DMS53 (cell line): ENCODE measurements around the gene AHRR.
"Not testable (repeated sequence)": the region's sequence is repeated elsewhere in the genome, so short reads cannot be mapped to it uniquely, and the experiment has no call there.

Source experiments
- DNase-seq: peaks from one replicate; lab custom pipeline; 2025; lab: John Stamatoyannopoulos, UW

Gene AHRR

DNA sequence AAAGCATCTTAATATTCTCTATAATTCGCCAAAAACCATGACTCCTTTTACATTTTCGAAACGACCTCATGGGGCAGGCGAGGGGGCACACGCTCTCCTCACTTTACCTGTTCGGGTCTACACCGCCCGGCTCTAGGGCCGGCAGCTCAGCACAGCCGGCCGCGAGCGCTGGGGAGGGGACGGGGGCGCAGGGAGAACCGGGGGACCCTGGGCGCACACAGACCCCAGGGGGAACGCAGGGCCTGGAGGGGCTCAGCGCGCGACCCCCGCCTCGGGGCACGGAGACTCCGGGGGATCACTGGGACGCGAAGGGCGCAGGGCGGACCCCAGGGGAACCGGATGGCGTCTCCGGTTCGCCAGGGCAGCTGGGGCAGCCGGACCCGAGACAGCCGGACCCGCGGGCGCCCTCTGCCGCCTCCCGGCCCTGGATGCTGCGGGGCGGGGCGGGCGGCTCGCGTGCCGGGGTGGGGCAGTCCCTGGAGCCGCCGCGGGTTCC, at the start of gene AHRR:
AHRR (plus strand) TSS at position 485 of the 496 bp plus-strand sequence. CDS start 22,189 bp downstream, outside the sequence.
- peak; percentile 93 for DNase-seq

GRCh38 chr5:271828-272167, 49.7 kb upstream of the AHRR start:
- not testable (repeated sequence) for DNase-seq

- DNase-seq = not testable (repeated sequence)
Observed at GRCh38 chr5:273091-273490, 48.4 kb upstream of the AHRR start.

DNA sequence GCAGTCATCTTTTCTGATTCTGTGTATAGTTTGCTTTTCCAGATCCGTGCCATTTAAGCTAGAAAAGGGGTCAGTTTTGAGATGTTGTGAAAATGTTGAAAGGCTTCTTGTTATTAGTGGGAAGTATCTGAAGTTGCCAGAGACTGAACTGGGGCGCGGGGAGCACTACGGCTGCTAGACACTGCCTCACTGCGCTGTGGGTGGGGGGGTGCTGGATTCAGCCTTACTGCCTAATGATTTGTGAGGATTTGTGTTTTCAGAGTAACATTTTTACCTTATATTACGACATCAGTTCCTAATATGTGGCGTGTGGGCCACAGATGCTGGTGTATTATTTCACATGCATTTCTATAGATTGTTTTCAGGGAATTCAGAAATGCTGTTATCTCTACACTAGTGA, 48.0 kb upstream of the AHRR start:
- not testable (repeated sequence) for DNase-seq

DNA sequence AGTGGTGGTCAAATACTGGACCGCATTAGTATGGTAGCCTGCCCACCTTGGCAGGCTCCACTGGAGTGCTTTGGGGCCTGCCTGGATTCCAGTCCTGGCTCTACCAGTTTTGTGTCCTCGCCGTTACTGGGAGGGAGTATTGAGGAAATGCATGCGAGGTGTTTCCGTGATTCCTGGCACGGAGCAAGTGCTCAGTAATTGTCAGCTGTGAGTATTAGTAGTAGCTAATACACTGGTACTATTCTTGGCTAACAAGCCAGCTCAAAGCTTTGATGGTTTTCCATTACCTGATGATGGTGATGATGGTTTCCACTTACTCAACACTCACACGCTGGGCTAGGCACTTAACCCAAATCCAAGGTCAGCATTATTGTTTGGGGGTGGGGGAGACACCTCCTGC, 47.2 kb upstream of the AHRR start:
- not testable (repeated sequence) for DNase-seq

DNA sequence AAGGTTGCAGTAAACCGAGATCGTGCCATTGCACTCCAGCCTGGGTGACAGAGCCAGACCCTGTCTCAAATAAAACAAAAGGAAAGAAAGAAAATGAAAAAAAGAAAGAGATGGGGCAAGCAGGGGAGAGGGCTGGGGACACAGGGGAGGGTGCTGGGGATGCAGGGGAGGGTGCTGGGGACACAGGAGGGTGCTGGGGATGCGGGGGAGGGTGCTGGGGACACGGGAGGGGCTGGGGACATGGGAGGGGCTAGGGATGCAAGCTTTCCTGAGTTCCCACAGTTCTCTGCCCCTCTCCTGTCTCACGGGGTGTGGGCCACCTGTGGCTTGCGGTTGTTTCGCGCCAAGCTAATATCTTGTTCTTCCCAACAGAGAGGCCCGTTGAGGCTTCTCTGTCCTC, 42.9 kb upstream of the AHRR start:
- no peak for DNase-seq

DNA sequence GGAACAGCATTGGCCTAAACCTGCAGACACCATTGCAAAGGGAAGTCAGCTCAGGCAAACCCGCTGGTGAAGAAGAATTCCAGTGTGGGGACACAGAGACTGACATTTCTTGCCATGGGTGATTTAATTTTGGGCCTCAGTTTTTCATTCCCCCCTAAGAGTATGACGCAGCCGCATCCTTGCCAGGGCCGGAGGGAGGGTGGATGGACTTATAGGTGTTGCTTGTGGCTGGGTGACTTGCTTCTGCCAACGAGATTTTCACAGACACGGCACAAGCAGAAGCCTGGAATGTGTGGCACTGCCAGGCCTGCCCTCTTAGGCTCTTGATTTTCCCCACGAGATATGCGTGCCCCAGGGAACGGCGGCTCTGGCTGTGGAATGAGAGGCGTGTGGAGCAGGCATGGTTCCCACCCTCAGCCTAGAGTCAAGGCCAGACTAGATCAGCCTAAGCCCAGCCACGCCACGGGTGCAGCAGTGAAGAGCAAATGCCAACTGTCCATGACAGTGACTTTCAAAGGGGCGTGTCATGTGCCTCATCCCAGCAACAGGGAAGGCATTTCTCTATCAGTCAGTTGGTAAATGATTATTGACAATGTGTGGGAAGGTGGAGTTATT, 42.4 kb upstream of the AHRR start:
- DNase-seq = not testable (repeated sequence)

DNA sequence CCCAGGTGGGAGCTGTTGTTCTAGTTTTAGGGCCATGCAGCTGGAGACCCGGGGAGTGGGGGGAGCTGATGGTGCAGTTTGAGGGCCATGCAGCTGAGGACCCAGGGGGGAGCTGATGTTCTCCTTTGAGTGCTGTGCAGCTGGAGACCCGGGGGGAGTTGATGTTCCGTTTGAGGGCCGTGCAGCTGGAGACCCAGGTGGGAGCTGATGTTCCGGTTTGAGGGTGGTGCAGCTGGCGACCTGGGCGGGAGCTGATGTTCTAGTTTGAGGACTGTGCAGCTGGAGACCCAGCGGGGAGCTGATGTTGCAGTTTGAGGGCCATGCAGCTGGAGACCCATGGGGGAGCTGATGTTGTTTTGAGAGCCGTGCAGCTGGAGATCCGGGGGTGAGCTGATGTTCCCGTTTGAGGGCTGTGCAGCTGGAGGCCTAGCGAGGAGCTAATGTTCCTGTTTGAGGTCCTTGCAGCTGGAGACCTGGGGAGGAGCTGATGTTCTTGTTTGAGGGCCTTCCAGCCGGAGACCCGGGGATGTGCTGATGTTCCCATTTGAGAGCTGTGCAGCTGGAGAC, 35.4 kb upstream of the AHRR start:
- no peak for DNase-seq

- not testable (repeated sequence) for DNase-seq
Observed at GRCh38 chr5:290200-290599, 31.3 kb upstream of the AHRR start.

DNA sequence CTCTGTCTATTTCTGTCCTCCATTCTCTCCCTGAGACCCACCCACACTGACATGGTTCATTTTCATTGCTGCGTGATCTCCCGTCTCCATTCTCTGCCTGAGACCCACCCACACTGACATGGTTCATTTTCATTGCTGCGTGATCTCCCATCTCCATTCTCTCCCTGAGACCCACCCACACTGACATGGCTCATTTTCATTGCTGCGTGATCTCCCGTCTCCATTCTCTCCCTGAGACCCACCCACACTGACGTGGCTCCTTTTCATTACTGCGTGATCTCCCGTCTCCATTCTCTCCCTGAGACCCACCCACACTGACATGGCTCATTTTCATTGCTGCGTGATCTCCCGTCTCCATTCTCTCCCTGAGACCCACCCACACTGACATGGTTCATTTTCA, 30.2 kb upstream of the AHRR start:
- not testable (repeated sequence) for DNase-seq

DNA sequence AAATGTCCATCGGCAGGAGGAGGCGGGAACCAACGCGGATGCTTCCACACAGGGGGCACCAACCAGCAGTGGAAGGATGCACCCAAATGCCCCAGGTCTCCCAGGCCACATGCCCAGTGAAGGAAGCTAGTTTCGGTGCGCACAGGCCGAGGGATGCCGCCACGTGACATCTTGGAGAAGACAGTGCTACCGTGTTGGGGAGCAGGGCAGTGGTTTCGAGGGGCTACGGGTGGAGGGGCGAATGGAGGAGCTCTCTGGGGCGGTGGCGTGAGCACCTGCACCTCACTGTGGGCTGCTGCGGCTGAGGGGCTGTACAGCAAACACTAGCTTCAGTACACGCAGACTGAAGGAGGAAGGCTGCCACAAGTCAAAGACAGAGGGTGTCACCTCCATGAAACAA, 26.7 kb upstream of the AHRR start:
- DNase-seq = not testable (repeated sequence)

GRCh38 chr5:296207-296606, 25.3 kb upstream of the AHRR start:
- peak; percentile 85 for DNase-seq

- not testable (repeated sequence) for DNase-seq
Observed at GRCh38 chr5:296954-297353, 24.6 kb upstream of the AHRR start.

GRCh38 chr5:297448-297847, 24.1 kb upstream of the AHRR start:
- DNase-seq = not testable (repeated sequence)

GRCh38 chr5:297991-298736, 23.4 kb upstream of the AHRR start:
- not testable (repeated sequence) for DNase-seq

- no peak for DNase-seq
Observed at GRCh38 chr5:298737-299125, 22.8 kb upstream of the AHRR start.

DNA sequence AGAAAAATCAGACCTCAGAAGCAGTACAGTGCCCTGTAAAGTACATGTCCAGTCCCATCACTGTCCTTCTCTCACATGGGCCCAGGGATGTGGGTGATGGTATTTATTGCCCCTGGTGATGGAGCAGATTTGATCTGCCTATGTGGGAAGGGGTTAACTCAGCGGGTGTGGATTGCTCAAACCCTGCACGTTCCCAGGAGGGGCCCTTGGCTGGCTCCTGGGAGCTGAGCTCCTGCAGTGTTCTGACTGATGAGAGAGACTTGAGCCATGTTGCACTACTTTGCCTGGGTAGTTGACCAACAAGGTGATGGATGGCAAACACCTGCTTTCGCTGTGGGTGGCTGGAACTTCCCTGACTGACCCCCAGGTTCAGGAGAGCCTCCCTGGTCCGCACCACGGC, 21.6 kb upstream of the AHRR start:
- not testable (repeated sequence) for DNase-seq

- DNase-seq = peak; percentile 64
Observed at GRCh38 chr5:300691-301435, 20.7 kb upstream of the AHRR start.

GRCh38 chr5:302416-302815, 19.1 kb upstream of the AHRR start:
- peak; percentile 98 for DNase-seq

- DNase-seq = no peak
Observed at GRCh38 chr5:302966-303365, 18.5 kb upstream of the AHRR start.

DNA sequence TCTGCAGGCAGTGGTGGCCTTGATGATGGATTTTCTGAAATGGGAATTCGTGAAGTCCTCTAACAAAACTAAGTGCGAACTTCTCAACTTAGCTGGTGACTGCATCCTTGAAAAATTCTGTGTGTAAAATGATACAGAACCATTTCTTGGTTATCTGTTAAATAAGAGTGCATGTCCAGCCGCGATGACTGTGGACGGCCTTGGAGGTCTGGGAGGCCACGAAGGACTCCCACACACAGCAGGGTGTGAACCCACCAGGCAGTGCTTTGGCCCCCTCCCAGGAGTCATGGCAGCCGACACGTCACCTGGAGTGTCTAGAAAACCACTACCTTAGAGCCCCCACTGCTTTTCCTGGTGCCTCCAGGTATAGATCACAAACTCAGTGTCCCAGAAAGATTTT, 17.8 kb upstream of the AHRR start:
- not testable (repeated sequence) for DNase-seq

DNA sequence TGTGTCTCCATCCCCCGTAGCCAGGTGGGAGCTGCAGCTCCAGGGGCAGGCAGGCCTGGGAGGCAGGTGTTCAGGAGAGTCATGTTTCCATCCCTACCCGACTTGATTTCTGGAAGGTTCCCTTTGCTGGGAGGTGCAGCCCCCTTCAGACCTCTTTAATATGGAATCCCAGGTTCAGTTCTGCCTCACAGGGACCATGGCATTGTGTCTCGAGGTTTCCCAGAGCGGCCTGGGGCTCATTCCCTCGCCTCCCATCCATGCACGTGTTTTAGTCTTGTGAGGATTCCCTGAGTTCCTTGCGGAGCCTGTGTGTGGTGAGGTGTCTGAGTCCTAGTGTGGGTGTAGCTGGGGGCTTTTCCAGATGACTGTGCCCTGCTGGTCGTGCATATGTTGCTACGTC, 16.5 kb upstream of the AHRR start:
- DNase-seq = peak; percentile 38
